HepG2 (cell line): ENCODE measurements around the gene ABAT.

Experiments used
- BRCA1 ChIP-seq: sonication (generic); formaldehyde crosslinking; IDR thresholded peaks from 2 replicates; pipeline ENCODE4 v1.4.0; 2020; ENCODE audit warnings: missing genetic modification reagents
- EZH2 ChIP-seq: conservative IDR thresholded peaks from 2 replicates; pipeline ENCODE4 v1.6.1; 2012; ENCODE audit warnings: mild to moderate bottlenecking, low read depth, low read length, moderate library complexity
- FOXM1 ChIP-seq: sonication (generic); formaldehyde crosslinking; IDR thresholded peaks from 2 replicates; pipeline ENCODE4 v1.5.0; 2020; ENCODE audit warnings: missing genetic modification reagents
- JUN ChIP-seq: sonication (generic); formaldehyde crosslinking; IDR thresholded peaks from 2 replicates; pipeline ENCODE4 v1.4.0; 2020; ENCODE audit warnings: mild to moderate bottlenecking, missing genetic modification reagents
- RELA ChIP-seq: sonication (generic); formaldehyde crosslinking; IDR thresholded peaks from 2 replicates; pipeline ENCODE4 v1.4.0; 2020; ENCODE audit warnings: missing genetic modification reagents
- ZFY ChIP-seq: sonication (generic); formaldehyde crosslinking; IDR thresholded peaks from 2 replicates; pipeline ENCODE4 v1.4.0; 2020; ENCODE audit warnings: missing genetic modification reagents
- ZNF138 ChIP-seq: sonication (generic); formaldehyde crosslinking; IDR thresholded peaks from 2 replicates; pipeline ENCODE4 v1.5.0; 2020; ENCODE audit warnings: mild to moderate bottlenecking, low read depth, missing genetic modification reagents
- TF ChIP-seq, protein P1 (sequence below): sonication (generic); formaldehyde crosslinking; IDR thresholded peaks from 2 replicates; pipeline ENCODE4 v1.4.0; 2020; ENCODE audit warnings: low read depth, missing genetic modification reagents
- TF ChIP-seq, protein P2 (sequence below): sonication (generic); formaldehyde crosslinking; IDR thresholded peaks from 2 replicates; pipeline ENCODE4 v1.5.0; 2020; ENCODE audit warnings: mild to moderate bottlenecking, missing genetic modification reagents, moderate library complexity
- TF ChIP-seq, protein P3 (sequence below): sonication (generic); formaldehyde crosslinking; IDR thresholded peaks from 2 replicates; pipeline ENCODE4 v1.8.0; 2022; ENCODE audit warnings: mild to moderate bottlenecking, missing genetic modification reagents
- TF ChIP-seq, protein P4 (sequence below): IDR thresholded peaks from 2 replicates; pipeline ENCODE4 v1.6.1; 2016; ENCODE audit warnings: missing biosample characterization, missing genetic modification reagents, low read depth

DNA sequence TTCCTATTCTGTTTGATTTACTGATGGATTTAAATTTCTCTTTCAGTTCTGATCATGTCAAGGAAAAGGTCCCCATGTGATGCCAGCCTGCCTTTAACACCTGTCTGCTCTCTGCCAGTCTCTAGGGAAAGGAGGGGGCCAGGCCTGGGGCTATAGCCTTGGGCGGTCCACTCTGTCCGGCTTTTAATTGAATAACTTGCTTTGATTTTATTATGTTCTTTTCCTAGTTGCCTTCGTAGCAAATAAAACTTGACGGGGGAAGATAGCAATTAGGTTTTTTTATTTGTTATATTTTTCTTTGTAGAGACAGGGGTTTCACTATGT lies 47.6 kb downstream of the ABAT start:
- TF ChIP-seq, protein P1, sequence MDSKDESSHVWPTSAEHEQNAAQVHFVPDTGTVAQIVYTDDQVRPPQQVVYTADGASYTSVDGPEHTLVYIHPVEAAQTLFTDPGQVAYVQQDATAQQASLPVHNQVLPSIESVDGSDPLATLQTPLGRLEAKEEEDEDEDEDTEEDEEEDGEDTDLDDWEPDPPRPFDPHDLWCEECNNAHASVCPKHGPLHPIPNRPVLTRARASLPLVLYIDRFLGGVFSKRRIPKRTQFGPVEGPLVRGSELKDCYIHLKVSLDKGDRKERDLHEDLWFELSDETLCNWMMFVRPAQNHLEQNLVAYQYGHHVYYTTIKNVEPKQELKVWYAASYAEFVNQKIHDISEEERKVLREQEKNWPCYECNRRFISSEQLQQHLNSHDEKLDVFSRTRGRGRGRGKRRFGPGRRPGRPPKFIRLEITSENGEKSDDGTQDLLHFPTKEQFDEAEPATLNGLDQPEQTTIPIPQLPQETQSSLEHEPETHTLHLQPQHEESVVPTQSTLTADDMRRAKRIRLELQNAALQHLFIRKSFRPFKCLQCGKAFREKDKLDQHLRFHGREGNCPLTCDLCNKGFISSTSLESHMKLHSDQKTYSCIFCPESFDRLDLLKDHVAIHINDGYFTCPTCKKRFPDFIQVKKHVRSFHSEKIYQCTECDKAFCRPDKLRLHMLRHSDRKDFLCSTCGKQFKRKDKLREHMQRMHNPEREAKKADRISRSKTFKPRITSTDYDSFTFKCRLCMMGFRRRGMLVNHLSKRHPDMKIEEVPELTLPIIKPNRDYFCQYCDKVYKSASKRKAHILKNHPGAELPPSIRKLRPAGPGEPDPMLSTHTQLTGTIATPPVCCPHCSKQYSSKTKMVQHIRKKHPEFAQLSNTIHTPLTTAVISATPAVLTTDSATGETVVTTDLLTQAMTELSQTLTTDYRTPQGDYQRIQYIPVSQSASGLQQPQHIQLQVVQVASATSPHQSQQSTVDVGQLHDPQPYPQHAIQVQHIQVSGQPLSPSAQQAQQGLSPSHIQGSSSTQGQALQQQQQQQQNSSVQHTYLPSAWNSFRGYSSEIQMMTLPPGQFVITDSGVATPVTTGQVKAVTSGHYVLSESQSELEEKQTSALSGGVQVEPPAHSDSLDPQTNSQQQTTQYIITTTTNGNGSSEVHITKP (CRISPR knock-in tag): no peak
- TF ChIP-seq ZFY (CRISPR knock-in tag) (no peak), FOXM1 (CRISPR knock-in tag) (no peak), EZH2 (no peak), JUN (CRISPR knock-in tag) (no peak), ZNF138 (CRISPR knock-in tag) (no peak), BRCA1 (CRISPR knock-in tag) (no peak), RELA (CRISPR knock-in tag) (no peak)
- TF ChIP-seq, protein P2, sequence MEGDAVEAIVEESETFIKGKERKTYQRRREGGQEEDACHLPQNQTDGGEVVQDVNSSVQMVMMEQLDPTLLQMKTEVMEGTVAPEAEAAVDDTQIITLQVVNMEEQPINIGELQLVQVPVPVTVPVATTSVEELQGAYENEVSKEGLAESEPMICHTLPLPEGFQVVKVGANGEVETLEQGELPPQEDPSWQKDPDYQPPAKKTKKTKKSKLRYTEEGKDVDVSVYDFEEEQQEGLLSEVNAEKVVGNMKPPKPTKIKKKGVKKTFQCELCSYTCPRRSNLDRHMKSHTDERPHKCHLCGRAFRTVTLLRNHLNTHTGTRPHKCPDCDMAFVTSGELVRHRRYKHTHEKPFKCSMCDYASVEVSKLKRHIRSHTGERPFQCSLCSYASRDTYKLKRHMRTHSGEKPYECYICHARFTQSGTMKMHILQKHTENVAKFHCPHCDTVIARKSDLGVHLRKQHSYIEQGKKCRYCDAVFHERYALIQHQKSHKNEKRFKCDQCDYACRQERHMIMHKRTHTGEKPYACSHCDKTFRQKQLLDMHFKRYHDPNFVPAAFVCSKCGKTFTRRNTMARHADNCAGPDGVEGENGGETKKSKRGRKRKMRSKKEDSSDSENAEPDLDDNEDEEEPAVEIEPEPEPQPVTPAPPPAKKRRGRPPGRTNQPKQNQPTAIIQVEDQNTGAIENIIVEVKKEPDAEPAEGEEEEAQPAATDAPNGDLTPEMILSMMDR (CRISPR knock-in tag): no peak
- TF ChIP-seq, protein P3, sequence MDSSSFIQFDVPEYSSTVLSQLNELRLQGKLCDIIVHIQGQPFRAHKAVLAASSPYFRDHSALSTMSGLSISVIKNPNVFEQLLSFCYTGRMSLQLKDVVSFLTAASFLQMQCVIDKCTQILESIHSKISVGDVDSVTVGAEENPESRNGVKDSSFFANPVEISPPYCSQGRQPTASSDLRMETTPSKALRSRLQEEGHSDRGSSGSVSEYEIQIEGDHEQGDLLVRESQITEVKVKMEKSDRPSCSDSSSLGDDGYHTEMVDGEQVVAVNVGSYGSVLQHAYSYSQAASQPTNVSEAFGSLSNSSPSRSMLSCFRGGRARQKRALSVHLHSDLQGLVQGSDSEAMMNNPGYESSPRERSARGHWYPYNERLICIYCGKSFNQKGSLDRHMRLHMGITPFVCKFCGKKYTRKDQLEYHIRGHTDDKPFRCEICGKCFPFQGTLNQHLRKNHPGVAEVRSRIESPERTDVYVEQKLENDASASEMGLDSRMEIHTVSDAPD (CRISPR knock-in tag): no peak
- TF ChIP-seq, protein P4, sequence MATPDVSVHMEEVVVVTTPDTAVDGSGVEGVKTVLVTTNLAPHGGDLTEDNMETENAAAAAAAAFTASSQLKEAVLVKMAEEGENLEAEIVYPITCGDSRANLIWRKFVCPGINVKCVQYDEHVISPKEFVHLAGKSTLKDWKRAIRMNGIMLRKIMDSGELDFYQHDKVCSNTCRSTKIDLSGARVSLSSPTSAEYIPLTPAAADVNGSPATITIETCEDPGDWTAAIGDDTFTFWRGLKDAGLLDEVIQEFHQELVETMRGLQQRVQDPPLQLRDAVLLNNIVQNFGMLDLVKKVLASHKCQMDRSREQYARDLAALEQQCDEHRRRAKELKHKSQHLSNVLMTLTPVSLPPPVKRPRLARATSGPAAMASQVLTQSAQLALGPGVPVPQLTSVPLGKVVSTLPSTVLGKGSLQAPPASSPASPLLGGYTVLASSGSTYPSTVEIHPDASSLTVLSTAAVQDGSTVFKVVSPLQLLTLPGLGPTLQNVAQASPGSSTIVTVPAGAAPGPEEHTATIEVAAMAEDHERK (CRISPR knock-in tag): no peak
